Heart left ventricle (tissue), 16 donors: Measurements from ENCODE around the gene MGST3. TPM values are rescaled to one million over a fixed set of nuclear protein-coding genes. Genes with fewer than 3 reads are reported as not detected.

Experiments
- ATAC-seq, 4 donors: fragments of 200-7000 bp; cut with Tn5 transposase; one replicate each; pipeline ENCODE4 v1.9.1; 2020 to 2022; ENCODE audit warnings: moderate library complexity in 4 of 4, mild to moderate bottlenecking in 3 of 4, moderate number of reproducible peaks in 1 of 4
- DNase-seq, 5 donors: peaks; one replicate each; pipeline ENCODE4 v3.0.0-alpha.2; 2020
- H3K27ac ChIP-seq, 12 donors: fragments of 200-600 bp; sonication (generic) in 4 of 12; one replicate each; pipeline versions ENCODE4 v1.5.0 to v1.8.0; 2016 to 2022; ENCODE audit warnings: mild to moderate bottlenecking in 2 of 12
- H3K27me3 ChIP-seq, 9 donors: fragments of 200-600 bp; sonication (generic) in 2 of 9; one replicate each; pipeline versions ENCODE4 v1.5.1 to v1.8.0; 2016 to 2022; ENCODE audit warnings: mild to moderate bottlenecking in 3 of 9
- H3K36me3 ChIP-seq, 9 donors: fragments of 200-600 bp; sonication (generic) in 2 of 9; one replicate each; pipeline versions ENCODE4 v1.5.0 to v1.8.0; 2018 to 2022; ENCODE audit warnings: mild to moderate bottlenecking in 2 of 9
- H3K4me1 ChIP-seq, 12 donors: fragments of 200-600 bp; sonication (generic) in 4 of 12; one replicate each; pipeline versions ENCODE4 v1.5.0 to v1.8.0; 2016 to 2022; ENCODE audit warnings: mild to moderate bottlenecking in 3 of 12
- H3K4me3 ChIP-seq, 12 donors: fragments of 200-600 bp; sonication (generic) in 4 of 12; one replicate each; pipeline versions ENCODE4 v1.5.0 to v1.8.0; 2017 to 2022; ENCODE audit warnings: mild to moderate bottlenecking in 9 of 12, moderate library complexity in 4 of 12
- H3K9me3 ChIP-seq, 12 donors: fragments of 200-600 bp; sonication (generic) in 4 of 12; one replicate each; pipeline versions ENCODE4 v1.5.0 to v1.8.0; 2016 to 2022; ENCODE audit warnings: mild to moderate bottlenecking in 1 of 12
- POLR2A ChIP-seq, 2 donors: fragments of 450-650 bp; IDR thresholded peaks; one replicate each; pipeline ENCODE4 v1.6.1; 2017; ENCODE audit warnings: antibody characterized with exemption in 2 of 2, mild to moderate bottlenecking in 2 of 2, moderate library complexity in 2 of 2
- WGBS, 4 donors: extraction: QIAGEN DNeasy Blood & Tissue Kit in 2 of 4; methylation state at CpG; one replicate each; pipeline versions ENCODE4 v1.1.5 to v1.1.7; 2013 to 2018; 5-methylcytosine and 5-hydroxymethylcytosine counted together
- intact Hi-C, 10 donors: fragments of 100-400 bp; cut with DNase I; formaldehyde crosslinking; loops; one replicate each; pipeline versions ENCODE4 v1.11.1 to v1.14.2; 2022
- polyA plus RNA-seq, 2 donors: library from polyadenylated mRNA; stranded (reverse); fragments of 200-250 nt; gene quantifications; one replicate each; pipeline ENCODE4 v1.2.3, GENCODE V29; 2013
- total RNA-seq, 9 donors: library from RNA; depleted of rRNA in 2 of 9; stranded (reverse); fragments of >200 nt in 2 of 9; fragmentation: NEBNext Ultra II Directional in 3 of 9; extraction: Animal tissue kit (Norgen Biotek cat#: 25700) in 3 of 9; gene quantifications; one replicate each; pipeline versions ENCODE4 v1.1.0 to v1.2.4, GENCODE V29; 2016 to 2023
- TF ChIP-seq, protein P1 (sequence below), 12 donors: fragments of 200-600 bp; sonication (generic) in 4 of 12; IDR thresholded peaks; one replicate each; pipeline versions ENCODE4 v1.5.0 to v1.8.0; 2018 to 2022; ENCODE audit warnings: antibody characterized with exemption in 12 of 12, mild to moderate bottlenecking in 5 of 12
- donor health status: ischemic (EF 13 %, LVEDD 7.1; RV severe dilation, severe dysfunction).
- donor health status: healthy with polysubstance abuse.
- donor health status: DM: no; HTN: yes; CAD: no.
- donor health status: DM: no; HTN: no; CAD: no.
- donor health status: ischemic (EF 25% LVEDD 6.9; RV normal size, moderate dysfunction).
- donor health status: ischemic (EF 25% LVEDD 5.7; RV mildly dilated, moderate dysfunction).
- donor health status: healthy.
- donor health status: DM: yes; HTN: yes; CAD: no.
- donor health status: ischemic (EF 35%, LVEDD 5.7; RV mildly dilated, moderate dysfunction).
- donor health status: nonischemic (EF 11% LVEDD 7.7; RV severe dilation, severe dysfunction).
- donor health status: DM: yes; HTN: yes; CAD: no.
- donor health status: PGD.
- donor health status: ischemic (EF 29% LVEDD 5.4; RV normal size, mild dysfunction).
- donor health status: nonischemic (EF 23%, LVEDD 6.1; RV moderate dilation, normal function).

MGST3 gene
- total and polyA plus RNA-seq, 11 donors = 399 to 1,314 (median 747) TPM

DNA sequence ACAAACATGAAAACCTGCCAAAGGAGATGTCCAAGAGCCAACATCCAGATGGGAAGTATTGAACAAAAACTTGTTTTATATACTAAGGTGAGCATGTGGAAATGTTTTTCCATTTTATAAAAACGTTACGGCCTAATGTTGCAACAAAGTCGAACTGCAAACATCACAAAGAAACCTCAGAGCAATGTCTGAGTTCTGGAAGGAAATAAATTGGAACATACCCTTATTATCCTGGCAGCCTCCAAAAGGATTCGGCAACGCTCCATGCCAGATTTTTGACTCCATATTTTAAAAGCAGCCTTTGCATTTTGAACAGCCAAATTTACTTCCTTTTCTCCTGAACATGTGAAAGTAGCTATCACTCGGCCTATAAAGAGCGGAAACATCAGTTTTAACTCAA is 64.0 kb downstream of the MGST3 start:
- Histone ChIP-seq H3K4me3 (no peak overlapping the region), H3K9me3 (no peaks in the 10 kb centered on the region), H3K27me3 (no peaks in the 10 kb centered on the region), H3K36me3 (peaks cover 0 to 21% (median 7%) of the 10 kb centered on the region in 9 donors), H3K4me1 (peaks cover 0 to 31% (median 19%) of the 10 kb centered on the region in 12 donors), H3K27ac (peak overlapping the region in 1 of 12 donors; percentile 50)
- intact Hi-C loops = loop anchor here in 9 of 10 donors (5.0 to 10.0 kb wide), 6 partner anchors 60 to 98 kb away; partner anchors contain the start of genes MGST3 (in 5 of the 9) and TMCO1 (in 1 of the 9)
- TF ChIP-seq POLR2A (IDR thresholded peaks at IDR 0.05) = no peak
- TF ChIP-seq, protein P1, sequence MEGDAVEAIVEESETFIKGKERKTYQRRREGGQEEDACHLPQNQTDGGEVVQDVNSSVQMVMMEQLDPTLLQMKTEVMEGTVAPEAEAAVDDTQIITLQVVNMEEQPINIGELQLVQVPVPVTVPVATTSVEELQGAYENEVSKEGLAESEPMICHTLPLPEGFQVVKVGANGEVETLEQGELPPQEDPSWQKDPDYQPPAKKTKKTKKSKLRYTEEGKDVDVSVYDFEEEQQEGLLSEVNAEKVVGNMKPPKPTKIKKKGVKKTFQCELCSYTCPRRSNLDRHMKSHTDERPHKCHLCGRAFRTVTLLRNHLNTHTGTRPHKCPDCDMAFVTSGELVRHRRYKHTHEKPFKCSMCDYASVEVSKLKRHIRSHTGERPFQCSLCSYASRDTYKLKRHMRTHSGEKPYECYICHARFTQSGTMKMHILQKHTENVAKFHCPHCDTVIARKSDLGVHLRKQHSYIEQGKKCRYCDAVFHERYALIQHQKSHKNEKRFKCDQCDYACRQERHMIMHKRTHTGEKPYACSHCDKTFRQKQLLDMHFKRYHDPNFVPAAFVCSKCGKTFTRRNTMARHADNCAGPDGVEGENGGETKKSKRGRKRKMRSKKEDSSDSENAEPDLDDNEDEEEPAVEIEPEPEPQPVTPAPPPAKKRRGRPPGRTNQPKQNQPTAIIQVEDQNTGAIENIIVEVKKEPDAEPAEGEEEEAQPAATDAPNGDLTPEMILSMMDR (IDR thresholded peaks at IDR 0.05) = no peak
- 58 to 76% (median 73%) methylated on average over 7 of the region's 7 CpGs for WGBS, 4 donors
- DNase-seq (no peak), ATAC-seq (no peak)

- Histone ChIP-seq H3K27ac (peak overlapping the region in 4 of 12 donors; percentile 17 to 55 (median 36)), H3K27me3 (no peaks in the 10 kb centered on the region), H3K36me3 (peaks cover 0 to 10% (median under 1%) of the 10 kb centered on the region in 9 donors), H3K4me1 (peaks cover 0 to 31% (median 19%) of the 10 kb centered on the region in 12 donors), H3K4me3 (peak overlapping the region in 4 of 12 donors; percentile 68 to 72 (median 70)), H3K9me3 (no peaks in the 10 kb centered on the region)
- DNase-seq = peak in 1 of 5 donors; percentile 29
- intact Hi-C loops = loop anchor here in 9 of 10 donors (1.0 to 10.0 kb wide), 9 partner anchors 62 to 99 kb away; partner anchors contain the start of genes MGST3 (in 6 of the 9) and TMCO1 (in 2 of the 9)
- ATAC-seq = peak in 3 of 4 donors; percentile 21 to 42 (median 40)
- WGBS, 4 donors = 5 to 21% (median 14%) methylated on average over 2 of the region's 2 CpGs
- TF ChIP-seq, protein P1 (IDR thresholded peaks at IDR 0.05) = no peak
- no peak for TF ChIP-seq POLR2A (IDR thresholded peaks at IDR 0.05)
These were observed 65.6 kb downstream of the MGST3 start for GRCh38 chr1:165696625-165697100.

DNA sequence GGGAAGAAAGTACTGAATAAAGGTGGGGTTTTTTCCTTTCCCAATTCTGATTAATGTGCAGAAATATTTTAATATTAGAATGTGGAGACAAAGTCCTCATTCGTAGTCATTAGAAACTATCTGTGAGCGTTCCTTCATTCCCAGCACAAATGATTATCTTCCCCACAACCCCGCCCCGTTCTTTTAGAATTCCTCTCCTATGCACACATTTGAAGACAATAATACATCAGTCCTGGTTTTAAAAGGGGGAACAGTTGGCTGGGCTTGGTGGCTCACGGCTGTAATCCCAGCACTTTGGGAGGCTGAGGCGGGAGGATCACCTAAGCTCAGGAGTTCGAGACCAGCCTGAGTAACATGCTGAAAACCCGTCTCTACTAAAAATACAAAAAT is 66.5 kb downstream of the MGST3 start:
- H3K9me3 ChIP-seq = no peaks in the 10 kb centered on the region
- no peaks in the 10 kb centered on the region for H3K27me3 ChIP-seq
- WGBS, 4 donors = 44 to 52% (median 47%) methylated on average over 8 of the region's 8 CpGs
- peaks cover 0 to 10% (median 0%) of the 10 kb centered on the region in 9 donors for H3K36me3 ChIP-seq
- H3K4me3 ChIP-seq = peak overlapping the region; percentile 41 to 89 (median 70)
- TF ChIP-seq POLR2A (IDR thresholded peaks at IDR 0.05) = no peak
- TF ChIP-seq, protein P1 (IDR thresholded peaks at IDR 0.05) = peak in 1 of 12 donors; percentile 11
- H3K27ac ChIP-seq = peak overlapping the region in 11 of 12 donors; percentile 88 to 98 (median 94)
- ATAC-seq = no peak
- no peak for DNase-seq
- intact Hi-C loops = loop anchor here in 9 of 10 donors (1.0 to 10.0 kb wide), 9 partner anchors 63 to 100 kb away; partner anchors contain the start of genes MGST3 (in 6 of the 9) and TMCO1 (in 2 of the 9)
- peaks cover 0 to 31% (median 19%) of the 10 kb centered on the region in 12 donors for H3K4me1 ChIP-seq
